ENCODE data around the gene CCDC6. TPM values are rescaled to one million over a fixed set of nuclear protein-coding genes. Genes with fewer than 3 reads are reported as not detected.
"Not testable (repeated sequence)": the region's sequence is repeated elsewhere in the genome, so short reads cannot be mapped to it uniquely, and the experiment has no call there.

The CCDC6 gene
- total and polyA plus RNA-seq, 11 donors, result 3.7 to 47.1 (median 17.4) TPM

GRCh38 chr10:59745163-59745650 lies 161.1 kb downstream of the CCDC6 start:
- no peak overlapping the region for H3K4me3 ChIP-seq
- H3K9me3 ChIP-seq, result no peaks in the 10 kb centered on the region
- H3K36me3 ChIP-seq, result no peaks in the 10 kb centered on the region
- no peak for TF ChIP-seq CTCF (IDR thresholded peaks at IDR 0.05)
- peaks cover 0 to 4% (median 0%) of the 10 kb centered on the region in 12 donors for H3K4me1 ChIP-seq
- DNase-seq, result no peak
- 27 to 38% (median 34%) methylated on average over 2 of the region's 2 CpGs for WGBS, 4 donors
- H3K27ac ChIP-seq, result no peak overlapping the region
- intact Hi-C loops (cut with DNase I), result no loop called here
- H3K27me3 ChIP-seq, result no peaks in the 10 kb centered on the region
- ATAC-seq, result no peak

- H3K27me3 ChIP-seq; H3K36me3 ChIP-seq; H3K4me3 ChIP-seq; H3K9me3 ChIP-seq; ATAC-seq; DNase-seq; intact Hi-C loops (cut with DNase I); H3K27ac ChIP-seq; H3K4me1 ChIP-seq: not testable (repeated sequence)
- WGBS, 4 donors, result 32 to 56% (median 44%) methylated on average over 6 of the region's 6 CpGs
These were observed 161.6 kb downstream of the CCDC6 start for GRCh38 chr10:59744762-59745161.

GRCh38 chr10:59744156-59744555 lies 162.2 kb downstream of the CCDC6 start:
- H3K27ac ChIP-seq; ATAC-seq; H3K4me1 ChIP-seq; DNase-seq; intact Hi-C loops (cut with DNase I); H3K27me3 ChIP-seq; H3K4me3 ChIP-seq; H3K9me3 ChIP-seq; H3K36me3 ChIP-seq: not testable (repeated sequence)
- WGBS, 4 donors, result 92 to 97% (median 95%) methylated on average over 24 to 32 of the region's 32 CpGs

GRCh38 chr10:59741583-59741982 lies 164.8 kb downstream of the CCDC6 start:
- no peak overlapping the region for H3K27ac ChIP-seq
- peaks cover 0 to 4% (median 0%) of the 10 kb centered on the region in 12 donors for H3K4me1 ChIP-seq
- 86 to 90% (median 88%) methylated on average over 5 of the region's 5 CpGs for WGBS, 4 donors
- no peak for TF ChIP-seq CTCF (IDR thresholded peaks at IDR 0.05)
- TF ChIP-seq POLR2A (IDR thresholded peaks at IDR 0.05), result no peak
- H3K36me3 ChIP-seq, result no peaks in the 10 kb centered on the region
- H3K27me3 ChIP-seq, result no peaks in the 10 kb centered on the region
- no peak for DNase-seq
- H3K9me3 ChIP-seq, result no peaks in the 10 kb centered on the region
- ATAC-seq, result no peak
- intact Hi-C loops (cut with DNase I), result no loop called here
- H3K4me3 ChIP-seq, result no peak overlapping the region

- ATAC-seq (no peak), DNase-seq (no peak)
- H3K27ac ChIP-seq, result no peak overlapping the region
- H3K27me3 ChIP-seq, result no peaks in the 10 kb centered on the region
- intact Hi-C loops (cut with DNase I), result no loop called here
- peaks cover 0 to 4% (median 0%) of the 10 kb centered on the region in 12 donors for H3K4me1 ChIP-seq
- H3K4me3 ChIP-seq, result no peak overlapping the region
- no peaks in the 10 kb centered on the region for H3K36me3 ChIP-seq
- TF ChIP-seq CTCF (IDR thresholded peaks at IDR 0.05), result no peak
- no peak for TF ChIP-seq POLR2A (IDR thresholded peaks at IDR 0.05)
- no peaks in the 10 kb centered on the region for H3K9me3 ChIP-seq
These were observed 165.3 kb downstream of the CCDC6 start for GRCh38 chr10:59741048-59741447.

Other genes starting within 250 kb of the CCDC6 start
- 1 to 10 TPM in 4 of 9 donors, under 1 TPM in 5; 0.23 to 3.0 (median 0.83) TPM for gene SLC16A9, start 196.7 kb downstream of the CCDC6 start, total RNA-seq
- gene SLC16A9, start 196.7 kb downstream of the CCDC6 start, polyA plus RNA-seq, result under 1 TPM; 0.07 to 0.34 TPM
- gene MRLN, start 153.1 kb downstream of the CCDC6 start, total RNA-seq, result 1 to 10 TPM in 1 of 9 donors, not detected in 8; 2.2 TPM
- gene MRLN, start 153.1 kb downstream of the CCDC6 start, polyA plus RNA-seq, result not detected